HepG2 (cell line): ENCODE measurements around the gene GPR61. TPM values are rescaled to one million over a fixed set of nuclear protein-coding genes. Genes with fewer than 3 reads are reported as not detected.

Experiments used
- ATAC-seq: fragments of 200-7000 bp; cut with Tn5 transposase; 3 replicates; pipeline ENCODE4 v1.9.1; 2020; ENCODE audit warnings: mild to moderate bottlenecking, moderate library complexity
- BruUV-seq: library from RNA; stranded (reverse); fragments of 400-500 nt; replicated peaks from 2 replicates; lab custom pipeline; 2021; lab: Mats Ljungman, UMichigan
- CTCF ChIA-PET: fragments of 300-600 bp; formaldehyde crosslinking; extraction: SDS; loops from one replicate; lab custom pipeline; 2021; ENCODE audit warnings: low total read pairs, inconsistent platforms, low intra/inter-chr PET ratio; lab: Yijun Ruan, JAX
- POLR2A ChIA-PET: fragments of 350-600 bp; sonication (Branson Sonifier 250); formaldehyde crosslinking; loops from one replicate; lab custom pipeline; 2020; ENCODE audit warnings: antibody characterized with exemption, inconsistent platforms; lab: Yijun Ruan, JAX
- DNase-seq: peaks from one replicate; pipeline ENCODE4 v3.0.0-alpha.2; 2015; ENCODE audit warnings: low spot score
- FAIRE-seq: peaks from 3 replicates; lab custom pipeline; 2011; peaks lifted over from hg19 to GRCh38; lab: Jason Lieb, UNC
- H2AFZ ChIP-seq: one replicate; pipeline ENCODE4 v1.6.1; 2011; ENCODE audit warnings: low read length, inconsistent platforms
- H3K27ac ChIP-seq: fragments of 300-600 bp; 3 replicates; pipeline ENCODE4 v1.8.0; 2011; ENCODE audit warnings: mixed run types, mild to moderate bottlenecking, mixed read lengths, low read length, inconsistent platforms; ENCODE audit not compliant: insufficient read depth; ENCODE audit errors: extremely low read length
- H3K27me3 ChIP-seq, 2 experiments: fragments of 200-600 bp in 1 of 2; 2 replicates in 1 of 2; 3 replicates in 1 of 2; pipeline versions ENCODE4 v1.6.0 to v1.8.0; 2011; ENCODE audit warnings: low read length in 2 of 2, mild to moderate bottlenecking in 2 of 2, moderate library complexity in 2 of 2, inconsistent platforms in 1 of 2; ENCODE audit not compliant: insufficient read depth in 2 of 2, control insufficient read depth in 1 of 2
- H3K36me3 ChIP-seq, 2 experiments: fragments of 200-600 bp in 1 of 2; replicated peaks in 1 of 2; 2 replicates in 1 of 2; 3 replicates in 1 of 2; pipeline versions ENCODE4 v1.5.1 to v1.8.0; 2011; ENCODE audit warnings: low read length in 2 of 2, inconsistent platforms in 1 of 2; ENCODE audit not compliant: insufficient read depth in 2 of 2, control insufficient read depth in 1 of 2
- H3K4me1 ChIP-seq: 2 replicates; pipeline ENCODE4 v1.5.1; 2012; ENCODE audit warnings: low read length, inconsistent platforms; ENCODE audit not compliant: insufficient read depth
- H3K4me2 ChIP-seq: 2 replicates; pipeline ENCODE4 v1.6.0; 2011; ENCODE audit warnings: low read depth, low read length, inconsistent platforms
- H3K4me3 ChIP-seq, 3 experiments: fragments of 200-600 bp in 1 of 3; sonication (generic), shearing (Covaris generic) in 1 of 3; replicated peaks in 1 of 3; 2 replicates each; pipeline ENCODE4 v1.5.1; 2011 to 2016; ENCODE audit warnings: low read length in 3 of 3, inconsistent platforms in 2 of 3, low read depth in 2 of 3, mild to moderate bottlenecking in 2 of 3, control low read depth in 1 of 3, mixed read lengths in 1 of 3; ENCODE audit not compliant: insufficient read depth in 1 of 3
- H3K79me2 ChIP-seq: one replicate; pipeline ENCODE4 v1.6.1; 2011; ENCODE audit warnings: low read length, inconsistent platforms; ENCODE audit not compliant: insufficient read depth
- H3K9ac ChIP-seq: 2 replicates; pipeline ENCODE4 v1.6.0; 2011; ENCODE audit warnings: mild to moderate bottlenecking, low read depth, low read length, inconsistent platforms; ENCODE audit not compliant: insufficient read depth
- H3K9me3 ChIP-seq: 2 replicates; pipeline ENCODE4 v1.5.1; 2012; ENCODE audit warnings: mild to moderate bottlenecking, low read length
- H4K20me1 ChIP-seq: 2 replicates; pipeline ENCODE4 v1.6.0; 2011; ENCODE audit warnings: inconsistent platforms, mild to moderate bottlenecking, low read length, moderate library complexity; ENCODE audit not compliant: insufficient read depth
- CC2D1A ChIP-seq: sonication (generic); formaldehyde crosslinking; IDR thresholded peaks from 2 replicates; pipeline ENCODE4 v1.8.1; 2023; ENCODE audit warnings: mild to moderate bottlenecking, missing genetic modification reagents
- HNF4A ChIP-seq: sonication (generic); formaldehyde crosslinking; IDR thresholded peaks from 2 replicates; pipeline ENCODE4 v1.4.0; 2020; ENCODE audit warnings: missing genetic modification reagents
- HNRNPK ChIP-seq: fragments of 200-400 bp; formaldehyde crosslinking; IDR thresholded peaks from 2 replicates; pipeline ENCODE4 v1.6.1; 2018; ENCODE audit warnings: low read length, low read depth, moderate library complexity, mild to moderate bottlenecking; ENCODE audit not compliant: poor library complexity, severe bottlenecking
- MEF2D ChIP-seq: sonication (generic); formaldehyde crosslinking; IDR thresholded peaks from 2 replicates; pipeline ENCODE4 v1.5.1; 2020; ENCODE audit warnings: mild to moderate bottlenecking, missing genetic modification reagents
- NR2F1 ChIP-seq, 2 experiments: fragments of 450-650 bp in 1 of 2; formaldehyde crosslinking in 1 of 2; IDR thresholded peaks; 2 replicates each; pipeline versions ENCODE4 v1.5.0 to v1.6.1; 2016 to 2020; ENCODE audit warnings: mild to moderate bottlenecking in 1 of 2, missing compliant biosample characterization in 1 of 2, missing genetic modification reagents in 1 of 2, moderate library complexity in 1 of 2
- POLR2G ChIP-seq: fragments of 200-400 bp; formaldehyde crosslinking; IDR thresholded peaks from 2 replicates; pipeline ENCODE4 v1.6.1; 2018; ENCODE audit warnings: mild to moderate bottlenecking, low read depth, low read length, moderate library complexity
- SAP130 ChIP-seq: IDR thresholded peaks from 2 replicates; pipeline ENCODE4 v1.6.1; 2016; ENCODE audit warnings: low read depth
- SP5 ChIP-seq: IDR thresholded peaks from 2 replicates; pipeline ENCODE4 v1.6.1; 2016; ENCODE audit warnings: low read depth, borderline replicate concordance
- ZNF503 ChIP-seq: sonication (generic); formaldehyde crosslinking; IDR thresholded peaks from 2 replicates; pipeline ENCODE4 v1.4.0; 2020; ENCODE audit warnings: missing genetic modification reagents
- ZNF687 ChIP-seq: sonication (generic); formaldehyde crosslinking; IDR thresholded peaks from 2 replicates; pipeline ENCODE4 v1.5.1; 2020; ENCODE audit warnings: mild to moderate bottlenecking, missing genetic modification reagents, moderate library complexity
- WGBS: methylation state at CpG from one replicate; pipeline ENCODE4 v1.1.6; 2017; ENCODE audit warnings: low lambda C conversion rate; 5-methylcytosine and 5-hydroxymethylcytosine counted together
- in situ Hi-C: cut with HindIII; loops from 2 replicates; pipeline ENCODE4 v1.10.0; 2017; ENCODE audit warnings: low pct_unique_long_range_greater_than_20kb; ENCODE audit not compliant: extremely low pct_ligation_motif_present
- intact Hi-C: fragments of 100-400 bp; cut with micrococcal nuclease; formaldehyde crosslinking; loops from one replicate; pipeline ENCODE4 v1.10.0; 2022; ENCODE audit not compliant: unreplicated experiment
- polyA plus RNA-seq, 8 experiments: library from polyadenylated mRNA; depleted of rRNA in 3 of 8; stranded (reverse) in 7 of 8; unstranded in 1 of 8; fragments of >200 nt; fragmentation: Illumina TruSeq in 4 of 8; extraction: Trizol in 4 of 8; gene quantifications; 2 replicates each; pipeline versions ENCODE4 v1.2.1 to v1.2.3, GENCODE V29; 2011 to 2016; ENCODE audit warnings: low read depth in 4 of 8, missing spikeins in 1 of 8, mixed read lengths in 1 of 8; ENCODE audit not compliant: insufficient read depth in 1 of 8
- total RNA-seq, 5 experiments: library from RNA; depleted of rRNA; stranded (reverse); fragments of >200 nt; fragmentation: Illumina TruSeq; extraction: Trizol; gene quantifications; 2 replicates each; pipeline ENCODE4 v1.2.3, GENCODE V29; 2016; ENCODE audit warnings: low read depth in 1 of 5
- TF ChIP-seq, protein P1 (sequence below): sonication (generic); formaldehyde crosslinking; IDR thresholded peaks from 2 replicates; pipeline ENCODE4 v1.5.0; 2020; ENCODE audit warnings: mild to moderate bottlenecking, missing genetic modification reagents, borderline replicate concordance

GPR61 gene
- total and polyA plus RNA-seq, 2 of the 13 experiments (the other 11 are each of a cell fraction or from before 2014, with no cell fraction given), result not detected

DNA sequence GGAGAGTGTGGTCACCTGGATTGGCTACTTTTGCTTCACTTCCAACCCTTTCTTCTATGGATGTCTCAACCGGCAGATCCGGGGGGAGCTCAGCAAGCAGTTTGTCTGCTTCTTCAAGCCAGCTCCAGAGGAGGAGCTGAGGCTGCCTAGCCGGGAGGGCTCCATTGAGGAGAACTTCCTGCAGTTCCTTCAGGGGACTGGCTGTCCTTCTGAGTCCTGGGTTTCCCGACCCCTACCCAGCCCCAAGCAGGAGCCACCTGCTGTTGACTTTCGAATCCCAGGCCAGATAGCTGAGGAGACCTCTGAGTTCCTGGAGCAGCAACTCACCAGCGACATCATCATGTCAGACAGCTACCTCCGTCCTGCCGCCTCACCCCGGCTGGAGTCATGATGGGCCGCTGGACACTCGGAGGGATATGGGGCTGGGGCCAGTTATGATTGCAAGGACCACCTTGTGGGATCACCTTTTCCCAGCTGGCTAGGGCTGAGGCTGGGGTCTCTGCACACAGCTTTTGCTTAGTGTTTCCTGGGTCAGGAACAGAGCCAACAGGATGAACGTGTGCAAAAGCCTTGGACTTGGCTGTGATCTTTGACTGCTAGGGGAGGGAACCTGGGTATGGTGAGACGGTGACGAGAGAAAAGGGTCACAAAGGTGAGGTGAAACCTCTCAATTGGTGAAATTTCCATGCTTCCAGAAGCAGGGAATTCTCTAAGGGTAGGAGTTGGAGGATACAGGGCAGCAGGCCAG, 4.5 kb downstream of the GPR61 start:
- intact Hi-C loops (loop anchor here (2.0 to 10.0 kb wide), 2 partner anchors 95 to 441 kb away; partner anchors contain the start of gene AHCYL1), in situ Hi-C loops (loop anchor here (10.0 kb wide), 1 partner anchor 171 kb away; the partner anchor contains the start of gene GSTM5)
- Histone ChIP-seq H3K36me3 (no peaks in the 10 kb centered on the region), H3K27me3 (peaks cover 7 to 9% of the 10 kb centered on the region in 2 experiments; a peak in 2 of 5 replicates), H3K9ac (peak overlapping the region; percentile 12; the same call in 1 of the 2 replicates), H2AFZ (no peak overlapping the region), H3K4me3 (peak overlapping the region in 1 of 3 experiments; percentile 51; a peak in 2 of 6 replicates), H4K20me1 (0 out of 2 replicates have a peak, but pooled peaks cover 2% of the 10 kb centered on the region), H3K4me2 (peak overlapping the region; percentile 66), H3K79me2 (peaks cover 23% of the 10 kb centered on the region), H3K4me1 (peaks cover 47% of the 10 kb centered on the region), H3K27ac (no peak overlapping the region), H3K9me3 (no peaks in the 10 kb centered on the region)
- ATAC-seq (peak; percentile 30), FAIRE-seq (peak; percentile 79), DNase-seq (no peak)
- WGBS, result 21% methylated on average over 7 of the region's 14 CpGs
- ChIA-PET POLR2A (interaction anchor here (0.9 to 1.4 kb wide), 2 partner anchors 86 to 96 kb away, joined by 3 to 4 read pairs; no protein-coding TSS in a partner anchor), CTCF (interaction anchor here (0.8 kb wide), 1 partner anchor 12 kb away, joined by 3 read pairs; no protein-coding TSS in a partner anchor)
- no TSS peak for BruUV-seq
- TF ChIP-seq ZNF687 (peak; percentile 48), CC2D1A (CRISPR knock-in tag) (no peak), NR2F1 (CRISPR knock-in tag; IDR thresholded peaks at IDR 0.05) (peak in 1 of 2 experiments; percentile 38; a peak in 1 of 4 replicates), MEF2D (CRISPR knock-in tag) (0 out of 2 replicates have a peak, but pooled peaks have one; percentile 48), SP5 (0 out of 2 replicates have a peak, but pooled peaks have one; percentile 9), SAP130 (peak; percentile 31; the same call in 1 of the 2 replicates), HNF4A (CRISPR knock-in tag) (peak; percentile 60), POLR2G (no peak), HNRNPK (no peak), ZNF503 (CRISPR knock-in tag) (no peak)
- TF ChIP-seq, protein P1, sequence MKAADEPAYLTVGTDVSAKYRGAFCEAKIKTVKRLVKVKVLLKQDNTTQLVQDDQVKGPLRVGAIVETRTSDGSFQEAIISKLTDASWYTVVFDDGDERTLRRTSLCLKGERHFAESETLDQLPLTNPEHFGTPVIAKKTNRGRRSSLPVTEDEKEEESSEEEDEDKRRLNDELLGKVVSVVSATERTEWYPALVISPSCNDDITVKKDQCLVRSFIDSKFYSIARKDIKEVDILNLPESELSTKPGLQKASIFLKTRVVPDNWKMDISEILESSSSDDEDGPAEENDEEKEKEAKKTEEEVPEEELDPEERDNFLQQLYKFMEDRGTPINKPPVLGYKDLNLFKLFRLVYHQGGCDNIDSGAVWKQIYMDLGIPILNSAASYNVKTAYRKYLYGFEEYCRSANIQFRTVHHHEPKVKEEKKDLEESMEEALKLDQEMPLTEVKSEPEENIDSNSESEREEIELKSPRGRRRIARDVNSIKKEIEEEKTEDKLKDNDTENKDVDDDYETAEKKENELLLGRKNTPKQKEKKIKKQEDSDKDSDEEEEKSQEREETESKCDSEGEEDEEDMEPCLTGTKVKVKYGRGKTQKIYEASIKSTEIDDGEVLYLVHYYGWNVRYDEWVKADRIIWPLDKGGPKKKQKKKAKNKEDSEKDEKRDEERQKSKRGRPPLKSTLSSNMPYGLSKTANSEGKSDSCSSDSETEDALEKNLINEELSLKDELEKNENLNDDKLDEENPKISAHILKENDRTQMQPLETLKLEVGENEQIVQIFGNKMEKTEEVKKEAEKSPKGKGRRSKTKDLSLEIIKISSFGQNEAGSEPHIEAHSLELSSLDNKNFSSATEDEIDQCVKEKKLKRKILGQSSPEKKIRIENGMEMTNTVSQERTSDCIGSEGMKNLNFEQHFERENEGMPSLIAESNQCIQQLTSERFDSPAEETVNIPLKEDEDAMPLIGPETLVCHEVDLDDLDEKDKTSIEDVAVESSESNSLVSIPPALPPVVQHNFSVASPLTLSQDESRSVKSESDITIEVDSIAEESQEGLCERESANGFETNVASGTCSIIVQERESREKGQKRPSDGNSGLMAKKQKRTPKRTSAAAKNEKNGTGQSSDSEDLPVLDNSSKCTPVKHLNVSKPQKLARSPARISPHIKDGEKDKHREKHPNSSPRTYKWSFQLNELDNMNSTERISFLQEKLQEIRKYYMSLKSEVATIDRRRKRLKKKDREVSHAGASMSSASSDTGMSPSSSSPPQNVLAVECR, result no peak; the same call in 1 of the 2 replicates
